ENCODE results near the gene RAD51B. TPM values are rescaled to one million over a fixed set of nuclear protein-coding genes. Genes with fewer than 3 reads are reported as not detected.

The RAD51B gene
- total and polyA plus RNA-seq, 9 of the 15 experiments (the other 6 are each of a cell fraction or from before 2014, with no cell fraction given) = 8.5 to 17.3 (median 11.3) TPM

DNA sequence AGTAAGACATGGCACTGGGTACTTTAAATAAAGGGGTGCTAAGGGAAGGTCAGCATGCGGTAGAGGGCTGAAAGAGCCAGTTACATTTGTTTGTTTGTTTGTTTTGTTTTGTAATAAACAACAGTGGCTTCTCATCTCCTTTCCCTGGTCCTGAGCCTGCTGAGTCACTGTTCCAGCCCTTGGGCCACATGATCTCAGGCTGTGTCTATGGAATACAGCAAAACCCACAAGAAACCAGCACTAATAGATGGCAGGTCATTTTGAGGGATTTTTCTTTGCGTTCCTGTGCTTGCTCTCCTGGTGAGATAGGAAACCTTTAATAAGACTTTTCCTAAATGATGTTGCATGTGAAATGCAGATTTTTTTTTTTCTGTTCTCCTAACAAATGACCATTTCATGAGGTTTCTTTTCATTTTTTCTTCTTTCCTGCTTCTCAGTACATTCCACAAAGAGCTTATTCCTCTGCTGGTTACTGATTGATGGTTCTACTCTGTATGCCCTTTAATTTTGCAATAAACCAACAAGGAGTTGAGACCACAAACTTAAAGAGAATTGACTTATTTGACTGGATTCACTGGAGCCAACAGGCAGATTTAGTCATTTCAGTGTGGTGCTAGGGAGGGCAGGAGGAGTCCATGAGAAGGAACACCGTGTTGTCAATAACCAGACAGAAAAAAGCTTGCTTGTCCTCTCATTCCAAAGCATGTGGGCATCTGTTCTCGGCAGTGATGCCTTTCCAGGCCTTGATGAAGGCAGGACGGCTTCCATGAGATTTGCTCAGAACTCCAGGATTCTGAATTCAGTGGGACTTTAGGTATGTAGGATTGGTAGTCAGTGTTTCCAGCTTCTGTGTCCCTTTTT, 459.2 kb downstream of the RAD51B start (continued):
- TF ChIP-seq, protein P1, sequence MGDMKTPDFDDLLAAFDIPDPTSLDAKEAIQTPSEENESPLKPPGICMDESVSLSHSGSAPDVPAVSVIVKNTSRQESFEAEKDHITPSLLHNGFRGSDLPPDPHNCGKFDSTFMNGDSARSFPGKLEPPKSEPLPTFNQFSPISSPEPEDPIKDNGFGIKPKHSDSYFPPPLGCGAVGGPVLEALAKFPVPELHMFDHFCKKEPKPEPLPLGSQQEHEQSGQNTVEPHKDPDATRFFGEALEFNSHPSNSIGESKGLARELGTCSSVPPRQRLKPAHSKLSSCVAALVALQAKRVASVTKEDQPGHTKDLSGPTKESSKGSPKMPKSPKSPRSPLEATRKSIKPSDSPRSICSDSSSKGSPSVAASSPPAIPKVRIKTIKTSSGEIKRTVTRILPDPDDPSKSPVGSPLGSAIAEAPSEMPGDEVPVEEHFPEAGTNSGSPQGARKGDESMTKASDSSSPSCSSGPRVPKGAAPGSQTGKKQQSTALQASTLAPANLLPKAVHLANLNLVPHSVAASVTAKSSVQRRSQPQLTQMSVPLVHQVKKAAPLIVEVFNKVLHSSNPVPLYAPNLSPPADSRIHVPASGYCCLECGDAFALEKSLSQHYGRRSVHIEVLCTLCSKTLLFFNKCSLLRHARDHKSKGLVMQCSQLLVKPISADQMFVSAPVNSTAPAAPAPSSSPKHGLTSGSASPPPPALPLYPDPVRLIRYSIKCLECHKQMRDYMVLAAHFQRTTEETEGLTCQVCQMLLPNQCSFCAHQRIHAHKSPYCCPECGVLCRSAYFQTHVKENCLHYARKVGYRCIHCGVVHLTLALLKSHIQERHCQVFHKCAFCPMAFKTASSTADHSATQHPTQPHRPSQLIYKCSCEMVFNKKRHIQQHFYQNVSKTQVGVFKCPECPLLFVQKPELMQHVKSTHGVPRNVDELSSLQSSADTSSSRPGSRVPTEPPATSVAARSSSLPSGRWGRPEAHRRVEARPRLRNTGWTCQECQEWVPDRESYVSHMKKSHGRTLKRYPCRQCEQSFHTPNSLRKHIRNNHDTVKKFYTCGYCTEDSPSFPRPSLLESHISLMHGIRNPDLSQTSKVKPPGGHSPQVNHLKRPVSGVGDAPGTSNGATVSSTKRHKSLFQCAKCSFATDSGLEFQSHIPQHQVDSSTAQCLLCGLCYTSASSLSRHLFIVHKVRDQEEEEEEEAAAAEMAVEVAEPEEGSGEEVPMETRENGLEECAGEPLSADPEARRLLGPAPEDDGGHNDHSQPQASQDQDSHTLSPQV (IDR thresholded peaks at IDR 0.05) = peak; percentile 52; the same call in 1 of the 2 replicates
- TF ChIP-seq, protein P2, sequence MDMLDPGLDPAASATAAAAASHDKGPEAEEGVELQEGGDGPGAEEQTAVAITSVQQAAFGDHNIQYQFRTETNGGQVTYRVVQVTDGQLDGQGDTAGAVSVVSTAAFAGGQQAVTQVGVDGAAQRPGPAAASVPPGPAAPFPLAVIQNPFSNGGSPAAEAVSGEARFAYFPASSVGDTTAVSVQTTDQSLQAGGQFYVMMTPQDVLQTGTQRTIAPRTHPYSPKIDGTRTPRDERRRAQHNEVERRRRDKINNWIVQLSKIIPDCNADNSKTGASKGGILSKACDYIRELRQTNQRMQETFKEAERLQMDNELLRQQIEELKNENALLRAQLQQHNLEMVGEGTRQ (CRISPR knock-in tag; IDR thresholded peaks at IDR 0.05) = peak; percentile 49
- TF ChIP-seq CBX5 (IDR thresholded peaks at IDR 0.05; ENCODE audit: borderline replicate concordance, low read depth) = no peak
- TF ChIP-seq, protein P3, sequence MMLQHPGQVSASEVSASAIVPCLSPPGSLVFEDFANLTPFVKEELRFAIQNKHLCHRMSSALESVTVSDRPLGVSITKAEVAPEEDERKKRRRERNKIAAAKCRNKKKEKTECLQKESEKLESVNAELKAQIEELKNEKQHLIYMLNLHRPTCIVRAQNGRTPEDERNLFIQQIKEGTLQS (IDR thresholded peaks at IDR 0.05) = 0 out of 2 replicates have a peak, but pooled peaks have one; percentile 23
- TF ChIP-seq, protein P3 (CRISPR knock-in tag; conservative IDR thresholded peaks at IDR 0.05) = no peak
- peak; percentile 62 for TF ChIP-seq ZNF316 (IDR thresholded peaks at IDR 0.05)

Measured in K562 (cell line).